Suppressor macrophage treated with lipopolysaccharide for 4 hours (primary cell): ENCODE results near the gene FAM210B.
"Not testable (repeated sequence)": the region's sequence is repeated elsewhere in the genome, so short reads cannot be mapped to it uniquely, and the experiment has no call there.

Experiments used
- DNase-seq: peaks from one replicate; pipeline ENCODE4 v3.0.0-alpha.2; 2020

Gene FAM210B

GRCh38 chr20:56358600-56359211 lies at the start of gene FAM210B:
FAM210B (plus strand) TSS chr20:56358974; CDS start chr20:56359006, 32 bp downstream.
- DNase-seq: peak; percentile 94

- no peak for DNase-seq
Measured at GRCh38 chr20:56316051-56316450, 42.7 kb upstream of the FAM210B start.

GRCh38 chr20:56316483-56316882 lies 42.3 kb upstream of the FAM210B start:
- no peak for DNase-seq

GRCh38 chr20:56322681-56323080 lies 36.1 kb upstream of the FAM210B start:
- DNase-seq: no peak

DNA sequence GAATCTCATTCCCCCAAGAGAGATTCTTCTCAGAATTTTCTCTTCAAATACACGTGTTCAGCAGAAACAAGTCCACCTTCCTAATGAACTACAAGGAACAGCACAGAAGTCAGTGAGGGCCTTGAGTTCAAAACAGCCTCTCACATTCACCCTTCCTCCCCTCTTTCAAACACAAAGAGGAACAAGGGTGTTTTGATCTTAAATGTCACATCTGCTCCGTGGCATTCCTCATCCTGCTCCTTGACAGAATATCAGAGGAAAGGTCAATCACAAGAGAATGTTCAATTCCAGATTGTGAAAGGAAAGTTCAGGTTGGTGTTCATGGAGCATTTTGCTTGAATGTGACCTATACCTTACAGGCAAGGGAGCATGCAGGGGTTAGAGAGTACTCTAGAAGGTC lies 35.6 kb upstream of the FAM210B start:
- no peak for DNase-seq

DNA sequence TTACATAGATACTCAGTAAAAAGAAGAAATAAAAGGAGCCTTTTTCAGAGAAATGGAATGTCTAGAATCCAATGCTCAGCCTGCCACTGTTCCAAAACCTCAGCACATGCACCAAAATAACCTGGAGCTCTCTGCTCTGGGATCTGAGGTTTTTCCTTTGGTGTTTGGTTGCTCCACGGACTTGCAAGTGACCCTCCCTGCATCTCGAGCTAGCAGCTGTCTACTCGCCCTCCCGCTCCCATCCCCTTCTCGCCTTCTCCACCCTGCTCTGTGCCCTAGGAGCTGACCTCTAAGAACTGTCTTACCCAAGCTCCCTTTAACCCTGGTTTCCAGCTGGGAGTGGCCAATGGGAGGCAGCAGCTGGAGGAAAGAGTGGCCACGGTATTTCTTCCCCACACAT lies 35.1 kb upstream of the FAM210B start:
- no peak for DNase-seq

DNA sequence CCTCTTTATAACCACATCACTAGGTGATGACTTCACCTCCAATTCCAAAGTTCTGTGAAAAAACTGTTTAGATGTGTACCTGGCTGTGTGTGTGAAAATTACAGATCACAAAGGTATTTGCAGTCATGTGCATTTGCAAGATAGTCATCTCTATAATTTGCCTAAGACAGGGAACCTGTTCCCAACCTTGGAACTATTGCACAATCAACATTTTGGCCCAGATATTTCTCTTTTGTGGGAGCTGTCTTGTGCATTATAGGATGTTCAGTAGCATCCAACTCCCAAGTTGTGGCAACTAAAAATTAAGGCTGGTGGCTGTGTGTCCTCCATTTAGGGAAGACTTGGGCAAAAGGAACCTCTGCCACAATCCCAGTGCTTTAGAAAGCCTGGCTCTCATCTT lies 34.0 kb upstream of the FAM210B start:
- no peak for DNase-seq

DNA sequence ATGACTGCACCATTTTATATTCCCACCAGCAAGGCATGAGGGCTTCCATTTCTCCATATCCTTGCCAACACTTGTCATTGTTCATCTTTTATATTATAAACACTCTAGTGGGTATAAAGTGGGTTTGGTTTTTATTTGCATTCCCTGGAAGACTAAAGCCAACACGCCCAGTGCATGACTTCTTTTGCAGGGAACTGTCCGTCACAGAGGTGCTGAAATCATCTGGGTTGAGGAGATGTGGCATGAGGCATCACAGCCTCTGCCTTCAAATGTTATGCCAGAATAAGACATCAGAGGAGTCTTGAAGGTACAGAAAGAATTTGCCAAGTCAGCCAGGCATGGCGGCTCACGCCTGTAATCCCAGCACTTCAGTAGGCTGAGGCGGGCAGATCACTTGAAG lies 29.9 kb upstream of the FAM210B start:
- no peak for DNase-seq

GRCh38 chr20:56336709-56337108 lies 22.1 kb upstream of the FAM210B start:
- DNase-seq: not testable (repeated sequence)

DNA sequence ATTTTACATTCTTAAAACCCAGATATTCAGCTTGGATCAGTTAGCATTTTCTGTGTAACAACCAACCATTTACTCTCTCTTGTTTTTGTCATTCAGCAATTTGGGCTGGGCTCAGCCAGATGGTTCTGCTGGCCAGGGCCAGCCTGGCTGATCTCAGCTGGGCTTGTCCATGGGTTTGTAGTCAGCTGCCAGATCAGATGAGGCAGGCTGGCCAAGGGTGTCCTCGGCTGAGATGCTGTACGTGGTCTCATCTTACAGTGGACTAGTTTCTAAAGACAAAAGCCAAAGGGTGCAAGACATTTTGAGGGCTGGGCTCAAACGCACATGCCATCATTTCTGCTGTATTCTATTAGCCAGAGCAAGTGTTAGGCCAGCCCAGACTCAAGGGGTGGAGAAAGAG lies 16.0 kb upstream of the FAM210B start:
- DNase-seq: no peak

DNA sequence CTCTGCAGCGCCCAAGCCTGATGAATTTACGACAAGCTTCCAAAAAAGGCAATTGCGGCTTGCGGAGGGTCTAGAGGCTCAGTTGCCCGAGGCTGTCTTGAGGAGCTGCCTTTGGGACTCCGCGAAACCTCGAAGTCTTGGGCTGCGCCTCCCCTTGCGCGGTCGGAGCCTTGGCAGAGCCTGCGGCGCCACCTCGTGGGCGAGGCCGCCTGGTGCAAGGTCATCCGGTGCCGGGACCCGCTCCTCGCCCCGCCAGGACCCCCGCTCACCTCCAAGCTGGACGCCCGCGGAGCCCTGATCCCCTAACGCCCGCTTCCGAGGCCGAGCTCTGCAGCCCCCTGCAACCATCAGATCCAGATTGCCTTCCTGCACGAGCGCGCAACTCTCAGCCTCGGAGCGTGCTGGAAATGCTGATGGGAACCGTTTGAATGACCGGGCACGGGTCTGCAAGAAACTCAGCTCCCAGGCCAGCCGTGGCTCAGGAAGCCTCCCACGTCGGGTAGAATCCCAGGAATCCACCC lies 14.9 kb upstream of the FAM210B start:
- peak; percentile 51 for DNase-seq

DNA sequence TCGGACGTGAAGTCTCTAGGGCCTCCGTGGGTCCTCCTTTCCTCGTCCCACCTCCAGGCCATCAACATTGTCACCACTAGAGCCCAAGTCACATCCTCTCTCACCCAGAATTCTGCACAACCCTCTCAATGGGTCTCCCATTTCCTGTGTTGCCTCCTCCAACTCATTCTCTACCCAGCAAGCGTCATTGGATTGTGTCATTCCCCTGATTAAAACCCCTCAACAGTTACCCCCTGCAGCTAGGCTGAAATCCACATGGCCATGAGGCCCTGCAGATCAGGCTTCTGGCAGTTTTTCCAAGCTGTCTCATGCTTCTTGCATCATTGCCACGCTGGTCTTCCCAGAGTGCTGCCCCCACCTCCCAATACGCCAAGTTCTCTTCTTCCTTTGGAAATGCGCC lies 12.9 kb upstream of the FAM210B start:
- DNase-seq: no peak

- no peak for DNase-seq
Measured at GRCh38 chr20:56347628-56348304, 11.0 kb upstream of the FAM210B start.

- DNase-seq: no peak
Measured at GRCh38 chr20:56348305-56348693, 10.5 kb upstream of the FAM210B start.

GRCh38 chr20:56348746-56349145 lies 10.0 kb upstream of the FAM210B start:
- no peak for DNase-seq

DNA sequence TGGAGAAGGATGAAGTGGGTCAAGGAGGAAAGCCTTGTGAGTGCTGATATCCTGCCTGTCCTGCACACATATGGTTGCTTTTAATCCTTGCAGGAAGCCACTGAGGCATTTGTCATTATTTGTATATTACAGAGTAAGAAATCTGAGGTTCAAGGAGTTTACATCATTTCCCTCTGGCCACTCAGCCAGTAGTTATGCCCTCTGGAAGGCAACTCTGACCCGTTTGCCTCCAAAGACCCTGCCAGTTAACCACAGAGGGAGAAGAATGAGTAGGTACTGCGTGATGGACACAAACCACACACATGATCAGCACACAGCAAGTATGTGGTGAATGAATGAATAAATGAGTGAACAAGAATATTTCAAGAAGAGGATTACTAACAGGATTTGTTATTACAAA lies 7.9 kb upstream of the FAM210B start:
- DNase-seq: no peak

GRCh38 chr20:56352345-56353055 lies 6.3 kb upstream of the FAM210B start:
- DNase-seq: peak; percentile 6

DNA sequence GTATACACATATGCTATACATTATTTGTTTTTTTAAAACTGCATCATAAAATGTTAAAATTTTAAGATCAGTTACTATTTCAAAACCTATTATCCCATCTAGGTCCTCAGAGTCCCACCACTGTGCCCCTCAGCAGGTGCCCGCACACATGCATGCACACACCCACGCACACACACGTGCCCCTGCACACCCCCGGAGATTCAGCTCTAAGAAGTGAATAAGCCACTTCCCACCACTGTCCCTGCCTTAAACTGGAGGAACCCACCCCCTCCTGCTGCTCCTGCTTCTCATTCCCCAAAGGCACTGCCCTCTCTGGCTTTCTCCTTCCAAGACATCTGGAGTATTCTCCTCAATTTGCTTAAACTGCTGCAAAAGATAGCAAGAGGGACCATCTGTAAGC lies 5.4 kb upstream of the FAM210B start:
- no peak for DNase-seq

GRCh38 chr20:56358070-56358469 lies 704 bp upstream of the FAM210B start:
- DNase-seq: no peak

- peak; percentile 36 for DNase-seq
Measured at GRCh38 chr20:56359212-56360132, 698 bp downstream of the FAM210B start.

GRCh38 chr20:56360133-56360907 lies 1.5 kb downstream of the FAM210B start:
- DNase-seq: no peak

- DNase-seq: no peak
Measured at GRCh38 chr20:56360908-56361205, 2.1 kb downstream of the FAM210B start.
